Vagina (tissue), 2 donors: ENCODE results near the gene HOXB3.

Experiments
- POLR2A ChIP-seq, 2 donors: fragments of 450-650 bp; IDR thresholded peaks; one replicate each; pipeline ENCODE4 v1.6.1; 2017; ENCODE audit warnings: antibody characterized with exemption in 2 of 2, mild to moderate bottlenecking in 2 of 2, moderate library complexity in 2 of 2
- POLR2AphosphoS5 ChIP-seq, 2 donors: sonication (generic); formaldehyde crosslinking; IDR thresholded peaks; one replicate each; pipeline ENCODE4 v1.9.0; 2017; ENCODE audit warnings: antibody characterized with exemption in 2 of 2, mild to moderate bottlenecking in 2 of 2, low read depth in 1 of 2; ENCODE audit not compliant: insufficient read depth in 1 of 2
- TF ChIP-seq, protein P1 (sequence below), 3 experiments: fragments of 450-650 bp in 2 of 3; fragments of 200-600 bp in 1 of 3; sonication (generic) in 1 of 3; IDR thresholded peaks; one replicate each; pipeline ENCODE4 v1.5.1; 2017 to 2019; ENCODE audit warnings: antibody characterized with exemption in 3 of 3, mild to moderate bottlenecking in 2 of 3, moderate library complexity in 2 of 3

DNA sequence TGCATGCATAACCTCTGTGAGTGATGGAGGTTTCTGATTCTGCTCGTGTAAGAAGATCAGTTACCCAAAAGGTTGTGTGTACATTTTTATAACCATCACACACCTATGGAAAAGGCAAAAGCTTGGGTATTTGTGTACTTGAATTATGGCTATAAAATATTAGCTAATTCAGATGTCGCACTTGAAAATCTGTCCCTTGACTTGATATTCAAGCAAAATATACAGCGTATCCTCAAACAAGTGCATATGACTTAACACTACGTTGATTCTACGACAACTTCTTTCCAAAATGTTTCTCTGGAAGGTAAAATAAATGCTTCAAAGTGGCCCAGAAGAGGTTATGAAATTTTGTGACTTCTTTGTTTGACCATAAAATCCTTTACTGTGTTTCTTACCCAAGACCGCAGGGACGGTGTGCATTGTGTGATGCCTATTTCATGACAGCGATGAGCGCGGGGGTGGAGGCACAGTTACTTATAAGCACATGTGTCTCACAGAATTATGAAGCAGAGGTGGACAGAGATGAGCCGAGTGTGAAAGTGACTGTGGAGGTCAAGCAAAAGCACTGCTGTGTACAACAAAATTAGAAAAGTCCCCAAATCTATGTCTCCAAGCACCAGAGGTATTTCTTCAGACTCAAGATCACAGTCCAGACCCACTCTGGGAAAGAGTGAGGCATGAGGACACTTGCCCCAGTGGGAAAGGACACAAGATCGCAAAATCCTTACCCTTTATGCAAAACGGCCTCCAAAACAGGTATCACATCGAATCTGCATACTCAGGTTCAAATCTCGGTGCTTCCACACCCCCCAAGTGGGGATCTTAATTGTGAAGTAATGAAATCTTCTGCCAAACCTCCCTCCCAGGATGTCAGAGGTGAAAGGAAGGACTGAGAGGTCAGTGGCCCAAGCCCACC lies 40.2 kb upstream of the HOXB3 start:
- no peak for TF ChIP-seq POLR2A (IDR thresholded peaks at IDR 0.05)
- TF ChIP-seq, protein P1, sequence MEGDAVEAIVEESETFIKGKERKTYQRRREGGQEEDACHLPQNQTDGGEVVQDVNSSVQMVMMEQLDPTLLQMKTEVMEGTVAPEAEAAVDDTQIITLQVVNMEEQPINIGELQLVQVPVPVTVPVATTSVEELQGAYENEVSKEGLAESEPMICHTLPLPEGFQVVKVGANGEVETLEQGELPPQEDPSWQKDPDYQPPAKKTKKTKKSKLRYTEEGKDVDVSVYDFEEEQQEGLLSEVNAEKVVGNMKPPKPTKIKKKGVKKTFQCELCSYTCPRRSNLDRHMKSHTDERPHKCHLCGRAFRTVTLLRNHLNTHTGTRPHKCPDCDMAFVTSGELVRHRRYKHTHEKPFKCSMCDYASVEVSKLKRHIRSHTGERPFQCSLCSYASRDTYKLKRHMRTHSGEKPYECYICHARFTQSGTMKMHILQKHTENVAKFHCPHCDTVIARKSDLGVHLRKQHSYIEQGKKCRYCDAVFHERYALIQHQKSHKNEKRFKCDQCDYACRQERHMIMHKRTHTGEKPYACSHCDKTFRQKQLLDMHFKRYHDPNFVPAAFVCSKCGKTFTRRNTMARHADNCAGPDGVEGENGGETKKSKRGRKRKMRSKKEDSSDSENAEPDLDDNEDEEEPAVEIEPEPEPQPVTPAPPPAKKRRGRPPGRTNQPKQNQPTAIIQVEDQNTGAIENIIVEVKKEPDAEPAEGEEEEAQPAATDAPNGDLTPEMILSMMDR (IDR thresholded peaks at IDR 0.05): no peak
- no peak for TF ChIP-seq POLR2AphosphoS5 (IDR thresholded peaks at IDR 0.05; ENCODE audit: insufficient read depth in 1 of 2, low read depth in 1 of 2)
